Aorta (tissue), 5 donors: ENCODE data around the gene BCAR1. TPM values are rescaled to one million over a fixed set of nuclear protein-coding genes. Genes with fewer than 3 reads are reported as not detected.
A peak's percentile ranks its signal among the peaks of the same experiment; 100 is the strongest.

Experiments used
- ATAC-seq: fragments of 200-7000 bp; cut with Tn5 transposase; one replicate; pipeline ENCODE4 v1.9.1; 2022; ENCODE audit warnings: moderate library complexity; ENCODE audit not compliant: low FRiP score
- DNase-seq, 2 donors: peaks; one replicate each; pipeline ENCODE4 v3.0.0-alpha.2; 2020
- H3K27ac ChIP-seq, 2 donors: one replicate each; pipeline ENCODE4 v1.5.1; 2013; ENCODE audit warnings: low read length in 2 of 2, mild to moderate bottlenecking in 2 of 2, moderate library complexity in 2 of 2, control low read depth in 1 of 2, inconsistent platforms in 1 of 2, low read depth in 1 of 2
- H3K27me3 ChIP-seq, 2 donors: one replicate each; pipeline ENCODE4 v1.6.1; 2013; ENCODE audit warnings: control low read depth in 1 of 2, low read length in 1 of 2, mild to moderate bottlenecking in 1 of 2, moderate library complexity in 1 of 2; ENCODE audit not compliant: insufficient read depth in 2 of 2, control insufficient read depth in 1 of 2
- H3K36me3 ChIP-seq, 2 donors: one replicate each; pipeline ENCODE4 v1.6.1; 2013; ENCODE audit warnings: control low read depth in 1 of 2, low read length in 1 of 2, mild to moderate bottlenecking in 1 of 2; ENCODE audit not compliant: insufficient read depth in 2 of 2, control insufficient read depth in 1 of 2
- H3K4me1 ChIP-seq, 2 donors: one replicate each; pipeline ENCODE4 v1.6.1; 2013; ENCODE audit warnings: low read length in 2 of 2, control low read depth in 1 of 2, mild to moderate bottlenecking in 1 of 2, moderate library complexity in 1 of 2; ENCODE audit not compliant: insufficient read depth in 2 of 2, control insufficient read depth in 1 of 2
- H3K4me3 ChIP-seq, 2 donors: one replicate each; pipeline ENCODE4 v1.5.1; 2013; ENCODE audit warnings: low read length in 2 of 2, control low read depth in 1 of 2, mild to moderate bottlenecking in 1 of 2
- H3K9me3 ChIP-seq: one replicate; pipeline ENCODE4 v1.6.1; 2013; ENCODE audit warnings: mild to moderate bottlenecking, low read length; ENCODE audit not compliant: control insufficient read depth
- WGBS, 2 donors: extraction: QIAGEN DNeasy Blood & Tissue Kit; methylation state at CpG; one replicate each; pipeline ENCODE4 v1.1.7; 2013; 5-methylcytosine and 5-hydroxymethylcytosine counted together
- intact Hi-C, 2 donors: fragments of 100-400 bp; cut with DNase I; formaldehyde crosslinking; loops; one replicate each; pipeline versions ENCODE4 v1.14.2 to v1.15.0; 2022
- polyA plus RNA-seq, 2 donors: library from polyadenylated mRNA; stranded (reverse); fragments of 200-250 nt; gene quantifications; one replicate each; pipeline ENCODE4 v1.2.3, GENCODE V29; 2013
- total RNA-seq, 2 donors: library from RNA; stranded (reverse); fragmentation: NEBNext Ultra II Directional; extraction: Animal tissue kit (Norgen Biotek cat#: 25700); gene quantifications; one replicate each; pipeline ENCODE4 v1.2.1, GENCODE V29; 2021
- donor health status: healthy with polysubstance abuse.
- donor health status: Bipolar disorder and iron deficiency.
- donor health status: DM: no; HTN: no; CAD: no.
- donor health status: DM: no; HTN: no; CAD: no.
- donor health status: DM: yes; HTN: yes; CAD: no.

Gene BCAR1
- total and polyA plus RNA-seq, 4 donors, result 28.7 to 140 (median 90.5) TPM

GRCh38 chr16:75261590-75262078, 10.2 kb upstream of the BCAR1 start:
- Histone ChIP-seq H3K4me3 (no peak overlapping the region), H3K9me3 (no peaks in the 10 kb centered on the region), H3K27me3 (no peaks in the 10 kb centered on the region), H3K27ac (peak overlapping the region; percentile 6 to 86), H3K4me1 (peaks cover 0 to 2% of the 10 kb centered on the region in 2 donors), H3K36me3 (no peaks in the 10 kb centered on the region)
- intact Hi-C loops, result no loop called here
- DNase-seq (no peak), ATAC-seq (no peak)
- WGBS, 2 donors, result 78 to 84% methylated on average over 3 of the region's 3 CpGs

- Histone ChIP-seq H3K36me3 (no peaks in the 10 kb centered on the region), H3K27me3 (no peaks in the 10 kb centered on the region), H3K4me3 (no peak overlapping the region), H3K4me1 (peaks cover 0 to 2% of the 10 kb centered on the region in 2 donors), H3K9me3 (no peaks in the 10 kb centered on the region), H3K27ac (peak overlapping the region in 1 of 2 donors; percentile 9)
- DNase-seq (peak in 1 of 2 donors; percentile 46), ATAC-seq (no peak)
- intact Hi-C loops, result no loop called here
- WGBS, 2 donors, result 57 to 65% methylated on average over 10 of the region's 10 CpGs
Measured at GRCh38 chr16:75260851-75261589, 9.6 kb upstream of the BCAR1 start.

- H3K36me3 ChIP-seq, result no peaks in the 10 kb centered on the region
- no peak overlapping the region for H3K4me3 ChIP-seq
- 39 to 46% methylated on average over 6 of the region's 6 CpGs for WGBS, 2 donors
- H3K27me3 ChIP-seq, result no peaks in the 10 kb centered on the region
- ATAC-seq, result no peak
- H3K4me1 ChIP-seq, result peaks cover 0 to 2% of the 10 kb centered on the region in 2 donors
- H3K9me3 ChIP-seq, result no peaks in the 10 kb centered on the region
- peak overlapping the region in 1 of 2 donors; percentile 40 for H3K27ac ChIP-seq
- intact Hi-C loops, result no loop called here
- DNase-seq, result peak in 1 of 2 donors; percentile 44
Measured at GRCh38 chr16:75258807-75259141, 7.3 kb upstream of the BCAR1 start.

- Histone ChIP-seq H3K9me3 (no peaks in the 10 kb centered on the region), H3K4me1 (peaks cover 0 to 2% of the 10 kb centered on the region in 2 donors), H3K36me3 (no peaks in the 10 kb centered on the region), H3K27me3 (no peaks in the 10 kb centered on the region), H3K4me3 (no peak overlapping the region), H3K27ac (no peak overlapping the region)
- DNase-seq, result no peak
- WGBS, 2 donors, result 54 to 59% methylated on average over 21 of the region's 21 CpGs
- intact Hi-C loops, result no loop called here
- ATAC-seq, result no peak
Measured at GRCh38 chr16:75257886-75258806, 6.7 kb upstream of the BCAR1 start.

GRCh38 chr16:75256696-75257343, 5.4 kb upstream of the BCAR1 start:
- WGBS, 2 donors, result 15 to 17% methylated on average over 14 of the region's 14 CpGs
- Histone ChIP-seq H3K9me3 (no peaks in the 10 kb centered on the region), H3K4me1 (no peaks in the 10 kb centered on the region), H3K27ac (peak overlapping the region; percentile 38 to 93), H3K4me3 (no peak overlapping the region), H3K27me3 (no peaks in the 10 kb centered on the region), H3K36me3 (no peaks in the 10 kb centered on the region)
- intact Hi-C loops, result no loop called here
- ATAC-seq (no peak), DNase-seq (peak; percentile 74 to 80)

GRCh38 chr16:75256059-75256571, 4.7 kb upstream of the BCAR1 start:
- no peaks in the 10 kb centered on the region for H3K4me1 ChIP-seq
- WGBS, 2 donors, result 36 to 53% methylated on average over 12 of the region's 12 CpGs
- peak; percentile 81 to 88 for DNase-seq
- H3K9me3 ChIP-seq, result no peaks in the 10 kb centered on the region
- no peak overlapping the region for H3K4me3 ChIP-seq
- intact Hi-C loops, result no loop called here
- H3K27ac ChIP-seq, result peak overlapping the region; percentile 38 to 93
- ATAC-seq, result peak; percentile 9
- H3K36me3 ChIP-seq, result no peaks in the 10 kb centered on the region
- no peaks in the 10 kb centered on the region for H3K27me3 ChIP-seq

- DNase-seq (peak in 1 of 2 donors; percentile 56), ATAC-seq (no peak)
- Histone ChIP-seq H3K27ac (peak overlapping the region in 1 of 2 donors; percentile 88), H3K9me3 (no peaks in the 10 kb centered on the region), H3K4me3 (no peak overlapping the region), H3K27me3 (no peaks in the 10 kb centered on the region), H3K36me3 (no peaks in the 10 kb centered on the region), H3K4me1 (no peaks in the 10 kb centered on the region)
- intact Hi-C loops, result loop anchor here in 1 of 2 donors (5.0 kb wide), 1 partner anchor 53 kb away; no protein-coding TSS in a partner anchor
- WGBS, 2 donors, result 17 to 32% methylated on average over 5 of the region's 5 CpGs
Measured at GRCh38 chr16:75254359-75254837, 3.0 kb upstream of the BCAR1 start.
